RWPE2 (cell line): ENCODE results near the gene AOPEP.

Experiments
- ATAC-seq: fragments of 200-7000 bp; cut with Tn5 transposase; 3 replicates; pipeline ENCODE4 v1.9.1; 2021; ENCODE audit warnings: low read depth
- DNase-seq: peaks from one replicate; pipeline ENCODE4 v3.0.0-alpha.2; 2020; ENCODE audit warnings: low spot score
- H3K27ac ChIP-seq: fragments of 450-650 bp; 2 replicates; pipeline ENCODE4 v1.5.1; 2017; ENCODE audit warnings: mild to moderate bottlenecking; ENCODE audit not compliant: poor library complexity, severe bottlenecking
- H3K27me3 ChIP-seq: fragments of 250-450 bp; sonication (Bioruptor Pico); 2 replicates; pipeline ENCODE4 v1.5.1; 2021; ENCODE audit warnings: mild to moderate bottlenecking, moderate library complexity; ENCODE audit not compliant: insufficient read depth, poor library complexity, severe bottlenecking
- H3K36me3 ChIP-seq: fragments of 250-450 bp; sonication (Bioruptor Pico); 2 replicates; pipeline ENCODE4 v1.5.1; 2020; ENCODE audit warnings: low read depth, mild to moderate bottlenecking, moderate library complexity
- H3K4me1 ChIP-seq: fragments of 250-450 bp; sonication (Bioruptor Pico); 2 replicates; pipeline ENCODE4 v1.5.1; 2021; ENCODE audit warnings: mild to moderate bottlenecking, moderate library complexity; ENCODE audit not compliant: insufficient read depth, poor library complexity, severe bottlenecking
- H3K4me3 ChIP-seq: fragments of 250-450 bp; sonication (Bioruptor Pico); 2 replicates; pipeline ENCODE4 v1.5.1; 2021; ENCODE audit warnings: mild to moderate bottlenecking, moderate library complexity; ENCODE audit not compliant: severe bottlenecking
- H3K9me3 ChIP-seq: fragments of 250-450 bp; sonication (Bioruptor Pico); 2 replicates; pipeline ENCODE4 v1.5.1; 2021; ENCODE audit warnings: mild to moderate bottlenecking, moderate library complexity; ENCODE audit not compliant: severe bottlenecking
- TF ChIP-seq, protein P1 (sequence below): fragments of 450-650 bp; IDR thresholded peaks from one replicate; pipeline ENCODE4 v1.5.1; 2017; ENCODE audit warnings: mild to moderate bottlenecking, moderate library complexity; ENCODE audit not compliant: poor library complexity, severe bottlenecking

AOPEP gene

DNA sequence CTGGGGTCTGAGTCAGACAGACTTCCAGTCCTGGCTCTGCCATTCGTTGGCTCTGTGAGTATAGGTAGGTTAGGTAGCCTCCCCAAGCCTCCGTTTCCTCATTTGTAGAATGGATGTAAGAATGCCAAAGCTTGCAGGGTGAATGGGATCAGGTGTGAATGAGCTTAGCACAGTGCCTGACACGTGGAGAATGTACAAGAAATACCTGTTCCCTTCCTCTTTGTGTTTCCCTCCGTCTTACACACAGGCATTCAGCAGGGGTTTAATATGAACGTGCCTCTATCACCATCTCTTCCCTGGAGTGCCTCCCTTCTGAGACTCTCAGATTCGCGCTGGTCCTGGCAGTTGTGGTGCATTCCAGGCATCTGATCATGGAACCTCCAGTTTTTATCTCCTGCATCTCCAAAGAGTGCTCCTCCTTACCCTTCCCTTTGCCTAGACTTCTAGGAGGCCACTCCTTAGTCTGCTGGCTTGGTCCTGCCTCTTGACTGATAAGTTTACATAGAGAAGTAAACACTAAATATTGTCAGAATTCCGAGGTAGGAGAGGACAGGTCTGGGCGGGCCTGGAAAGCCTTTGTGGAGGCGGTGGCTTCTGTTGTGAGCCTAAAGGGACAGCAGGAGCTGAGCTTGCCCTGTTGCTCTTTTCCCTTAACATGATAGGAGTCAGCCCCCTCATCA is 199.4 kb downstream of the AOPEP start:
- Histone ChIP-seq H3K36me3 (no peaks in the 10 kb centered on the region), H3K9me3 (no peaks in the 10 kb centered on the region), H3K4me1 (peaks cover 46% of the 10 kb centered on the region), H3K4me3 (no peak overlapping the region), H3K27me3 (no peaks in the 10 kb centered on the region), H3K27ac (peak overlapping the region; percentile 82)
- TF ChIP-seq, protein P1, sequence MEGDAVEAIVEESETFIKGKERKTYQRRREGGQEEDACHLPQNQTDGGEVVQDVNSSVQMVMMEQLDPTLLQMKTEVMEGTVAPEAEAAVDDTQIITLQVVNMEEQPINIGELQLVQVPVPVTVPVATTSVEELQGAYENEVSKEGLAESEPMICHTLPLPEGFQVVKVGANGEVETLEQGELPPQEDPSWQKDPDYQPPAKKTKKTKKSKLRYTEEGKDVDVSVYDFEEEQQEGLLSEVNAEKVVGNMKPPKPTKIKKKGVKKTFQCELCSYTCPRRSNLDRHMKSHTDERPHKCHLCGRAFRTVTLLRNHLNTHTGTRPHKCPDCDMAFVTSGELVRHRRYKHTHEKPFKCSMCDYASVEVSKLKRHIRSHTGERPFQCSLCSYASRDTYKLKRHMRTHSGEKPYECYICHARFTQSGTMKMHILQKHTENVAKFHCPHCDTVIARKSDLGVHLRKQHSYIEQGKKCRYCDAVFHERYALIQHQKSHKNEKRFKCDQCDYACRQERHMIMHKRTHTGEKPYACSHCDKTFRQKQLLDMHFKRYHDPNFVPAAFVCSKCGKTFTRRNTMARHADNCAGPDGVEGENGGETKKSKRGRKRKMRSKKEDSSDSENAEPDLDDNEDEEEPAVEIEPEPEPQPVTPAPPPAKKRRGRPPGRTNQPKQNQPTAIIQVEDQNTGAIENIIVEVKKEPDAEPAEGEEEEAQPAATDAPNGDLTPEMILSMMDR = no peak
- ATAC-seq = no peak
- DNase-seq = no peak

DNA sequence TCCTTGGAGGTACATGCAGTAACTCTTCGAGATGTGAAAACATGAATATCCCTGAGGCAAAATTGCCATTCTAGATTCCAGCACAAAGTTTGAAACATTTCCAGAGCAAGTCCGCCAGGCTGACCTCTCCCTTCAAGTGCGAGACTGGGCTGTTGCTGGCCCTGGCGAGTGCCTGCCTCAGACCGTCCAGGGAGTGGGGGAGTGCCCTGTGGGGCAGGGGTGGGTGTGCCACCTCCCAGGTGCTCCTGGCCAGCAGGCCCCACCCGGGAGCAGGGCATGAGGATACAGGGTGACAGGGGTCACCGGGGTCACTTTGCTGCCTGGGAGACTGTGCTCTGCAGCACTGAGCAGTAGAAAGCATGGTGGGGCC is 199.9 kb downstream of the AOPEP start:
- H3K27me3 ChIP-seq = no peaks in the 10 kb centered on the region
- H3K27ac ChIP-seq = peak overlapping the region; percentile 82
- DNase-seq = no peak
- H3K36me3 ChIP-seq = no peaks in the 10 kb centered on the region
- no peak for ATAC-seq
- H3K4me1 ChIP-seq = peaks cover 40% of the 10 kb centered on the region
- no peaks in the 10 kb centered on the region for H3K9me3 ChIP-seq
- H3K4me3 ChIP-seq = no peak overlapping the region
- TF ChIP-seq, protein P1 = no peak

DNA sequence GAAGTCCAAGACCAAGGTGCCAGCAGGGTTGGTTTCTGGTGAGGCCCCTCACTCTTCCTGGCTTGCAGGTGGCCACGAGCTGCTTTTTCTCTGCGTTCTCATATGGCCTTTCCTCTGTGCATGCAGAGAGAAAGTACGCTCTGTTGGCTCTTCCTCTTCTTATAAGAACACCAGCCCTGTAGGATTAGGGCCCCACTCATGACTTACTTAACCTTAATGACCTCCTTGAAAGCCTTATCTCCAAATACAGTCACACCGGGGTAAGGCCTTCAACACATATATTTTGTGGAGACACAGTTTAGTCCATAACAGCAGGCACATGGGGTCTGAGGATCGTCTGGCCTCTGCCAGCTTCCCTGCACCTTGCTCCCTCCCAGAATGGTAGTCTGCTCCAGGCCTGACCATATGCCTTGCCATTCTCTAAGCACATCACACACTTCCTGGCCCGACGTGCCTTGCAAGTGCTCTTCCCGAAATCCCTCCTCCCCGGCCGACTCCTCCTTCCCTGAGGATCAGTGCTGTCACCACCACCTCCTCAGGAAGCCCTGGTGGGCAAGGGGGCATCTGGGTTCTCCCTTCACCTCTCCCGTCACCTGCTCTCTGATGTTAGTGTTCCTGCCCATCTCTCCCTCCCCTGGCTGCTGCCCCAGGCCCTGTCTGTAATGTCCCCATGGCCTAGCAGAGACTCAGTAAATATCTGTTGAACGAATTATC is 200.7 kb downstream of the AOPEP start:
- no peaks in the 10 kb centered on the region for H3K9me3 ChIP-seq
- H3K4me1 ChIP-seq = peaks cover 33% of the 10 kb centered on the region
- no peaks in the 10 kb centered on the region for H3K27me3 ChIP-seq
- DNase-seq = no peak
- peak overlapping the region; percentile 82 for H3K27ac ChIP-seq
- TF ChIP-seq, protein P1 = no peak
- ATAC-seq = no peak
- no peak overlapping the region for H3K4me3 ChIP-seq
- no peaks in the 10 kb centered on the region for H3K36me3 ChIP-seq

DNA sequence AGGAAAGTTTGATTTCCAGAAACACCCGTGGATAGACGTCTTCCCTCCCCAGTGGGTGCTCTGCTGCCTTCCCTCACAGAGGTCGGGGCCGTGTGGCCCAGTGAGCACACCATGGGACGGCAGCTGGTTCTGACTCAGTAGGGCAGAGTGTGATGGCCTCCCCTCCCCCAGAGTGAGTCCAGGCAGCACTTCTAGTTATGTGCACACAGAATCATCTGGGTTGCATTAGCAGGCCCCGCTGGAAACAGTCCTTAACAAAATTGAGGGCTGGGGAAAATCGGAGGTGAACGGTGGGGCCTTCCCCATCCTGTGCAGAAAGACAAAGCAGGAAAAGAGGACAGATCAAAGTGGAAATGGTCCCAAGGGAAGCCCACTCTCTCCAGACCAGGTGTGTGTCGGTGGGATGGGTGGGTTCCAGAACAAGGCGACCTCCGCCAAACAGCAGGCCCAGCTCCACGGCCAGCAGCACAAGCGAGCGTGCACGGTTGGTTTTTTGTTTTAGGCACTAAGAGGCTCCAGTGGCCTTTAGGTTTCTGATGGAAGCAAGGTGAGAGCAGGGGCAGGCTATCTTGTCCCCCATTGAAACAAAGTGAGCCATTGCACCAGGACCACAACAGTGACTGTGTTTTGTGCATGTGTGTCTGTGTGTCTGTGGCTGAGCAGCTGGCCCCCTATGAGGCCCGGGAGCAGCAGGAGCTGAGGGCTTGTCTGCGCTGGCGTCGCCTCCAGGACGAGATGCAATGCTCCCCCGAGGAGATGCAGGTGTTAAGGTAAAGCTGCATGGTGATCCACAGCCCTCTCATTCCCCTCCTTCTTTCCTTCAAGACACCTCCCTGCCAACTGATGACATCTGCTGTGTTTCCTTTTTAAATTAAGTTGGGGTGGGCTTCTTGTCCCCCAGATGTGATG is 201.5 kb downstream of the AOPEP start:
- H3K4me3 ChIP-seq = no peak overlapping the region
- ATAC-seq (no peak), DNase-seq (no peak)
- H3K4me1 ChIP-seq = peaks cover 24% of the 10 kb centered on the region
- no peaks in the 10 kb centered on the region for H3K27me3 ChIP-seq
- no peaks in the 10 kb centered on the region for H3K36me3 ChIP-seq
- H3K9me3 ChIP-seq = no peaks in the 10 kb centered on the region
- H3K27ac ChIP-seq = peak overlapping the region; percentile 82
- TF ChIP-seq, protein P1 = no peak
